ENCODE data around the gene SLC4A1AP. TPM values are rescaled to one million over a fixed set of nuclear protein-coding genes. Genes with fewer than 3 reads are reported as not detected.

SLC4A1AP gene
- polyA plus RNA-seq, 1 donor from 2014 or later, result 47.9 TPM

GRCh38 chr2:27687232-27687631 is 23.5 kb downstream of the SLC4A1AP start:
- Histone ChIP-seq H3K27me3 (ENCODE audit: insufficient read depth, low read depth, low read length) (no peaks in the 10 kb centered on the region), H3K36me3 (ENCODE audit: insufficient read depth, low read length) (peaks cover 8% of the 10 kb centered on the region)
- TF ChIP-seq SMC3 (conservative IDR thresholded peaks at IDR 0.05; ENCODE audit: poor library complexity) (no peak), TAF1 (IDR thresholded peaks at IDR 0.05; ENCODE audit: low read depth) (no peak), RAD21 (conservative IDR thresholded peaks at IDR 0.05) (no peak), EZH2 (IDR thresholded peaks at IDR 0.05; ENCODE audit: borderline replicate concordance, insufficient read depth, low read length, poor library complexity, severe bottlenecking) (no peak), POLR2AphosphoS5 (IDR thresholded peaks at IDR 0.05) (no peak)
- TF ChIP-seq, protein P1, sequence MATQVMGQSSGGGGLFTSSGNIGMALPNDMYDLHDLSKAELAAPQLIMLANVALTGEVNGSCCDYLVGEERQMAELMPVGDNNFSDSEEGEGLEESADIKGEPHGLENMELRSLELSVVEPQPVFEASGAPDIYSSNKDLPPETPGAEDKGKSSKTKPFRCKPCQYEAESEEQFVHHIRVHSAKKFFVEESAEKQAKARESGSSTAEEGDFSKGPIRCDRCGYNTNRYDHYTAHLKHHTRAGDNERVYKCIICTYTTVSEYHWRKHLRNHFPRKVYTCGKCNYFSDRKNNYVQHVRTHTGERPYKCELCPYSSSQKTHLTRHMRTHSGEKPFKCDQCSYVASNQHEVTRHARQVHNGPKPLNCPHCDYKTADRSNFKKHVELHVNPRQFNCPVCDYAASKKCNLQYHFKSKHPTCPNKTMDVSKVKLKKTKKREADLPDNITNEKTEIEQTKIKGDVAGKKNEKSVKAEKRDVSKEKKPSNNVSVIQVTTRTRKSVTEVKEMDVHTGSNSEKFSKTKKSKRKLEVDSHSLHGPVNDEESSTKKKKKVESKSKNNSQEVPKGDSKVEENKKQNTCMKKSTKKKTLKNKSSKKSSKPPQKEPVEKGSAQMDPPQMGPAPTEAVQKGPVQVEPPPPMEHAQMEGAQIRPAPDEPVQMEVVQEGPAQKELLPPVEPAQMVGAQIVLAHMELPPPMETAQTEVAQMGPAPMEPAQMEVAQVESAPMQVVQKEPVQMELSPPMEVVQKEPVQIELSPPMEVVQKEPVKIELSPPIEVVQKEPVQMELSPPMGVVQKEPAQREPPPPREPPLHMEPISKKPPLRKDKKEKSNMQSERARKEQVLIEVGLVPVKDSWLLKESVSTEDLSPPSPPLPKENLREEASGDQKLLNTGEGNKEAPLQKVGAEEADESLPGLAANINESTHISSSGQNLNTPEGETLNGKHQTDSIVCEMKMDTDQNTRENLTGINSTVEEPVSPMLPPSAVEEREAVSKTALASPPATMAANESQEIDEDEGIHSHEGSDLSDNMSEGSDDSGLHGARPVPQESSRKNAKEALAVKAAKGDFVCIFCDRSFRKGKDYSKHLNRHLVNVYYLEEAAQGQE (IDR thresholded peaks at IDR 0.05; ENCODE audit: borderline replicate concordance), result no peak
- TF ChIP-seq, protein P2, sequence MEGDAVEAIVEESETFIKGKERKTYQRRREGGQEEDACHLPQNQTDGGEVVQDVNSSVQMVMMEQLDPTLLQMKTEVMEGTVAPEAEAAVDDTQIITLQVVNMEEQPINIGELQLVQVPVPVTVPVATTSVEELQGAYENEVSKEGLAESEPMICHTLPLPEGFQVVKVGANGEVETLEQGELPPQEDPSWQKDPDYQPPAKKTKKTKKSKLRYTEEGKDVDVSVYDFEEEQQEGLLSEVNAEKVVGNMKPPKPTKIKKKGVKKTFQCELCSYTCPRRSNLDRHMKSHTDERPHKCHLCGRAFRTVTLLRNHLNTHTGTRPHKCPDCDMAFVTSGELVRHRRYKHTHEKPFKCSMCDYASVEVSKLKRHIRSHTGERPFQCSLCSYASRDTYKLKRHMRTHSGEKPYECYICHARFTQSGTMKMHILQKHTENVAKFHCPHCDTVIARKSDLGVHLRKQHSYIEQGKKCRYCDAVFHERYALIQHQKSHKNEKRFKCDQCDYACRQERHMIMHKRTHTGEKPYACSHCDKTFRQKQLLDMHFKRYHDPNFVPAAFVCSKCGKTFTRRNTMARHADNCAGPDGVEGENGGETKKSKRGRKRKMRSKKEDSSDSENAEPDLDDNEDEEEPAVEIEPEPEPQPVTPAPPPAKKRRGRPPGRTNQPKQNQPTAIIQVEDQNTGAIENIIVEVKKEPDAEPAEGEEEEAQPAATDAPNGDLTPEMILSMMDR (IDR thresholded peaks at IDR 0.05; ENCODE audit: poor library complexity, severe bottlenecking), result no peak

GRCh38 chr2:27689424-27689823 is 25.7 kb downstream of the SLC4A1AP start:
- Histone ChIP-seq H3F3A (ENCODE audit: insufficient read depth, low read length, poor library complexity, severe bottlenecking) (no peaks in the 10 kb centered on the region), H3K27ac (ENCODE audit: low read length) (no peak overlapping the region), H3K9ac (ENCODE audit: low read length) (no peak overlapping the region), H3K36me3 (ENCODE audit: insufficient read depth, low read length) (peaks cover 8% of the 10 kb centered on the region), H3K4me3 (ENCODE audit: low read length) (no peak overlapping the region), H3K9me3 (ENCODE audit: low read length) (no peaks in the 10 kb centered on the region), H3K4me2 (ENCODE audit: low read length) (no peak overlapping the region), H4K20me1 (ENCODE audit: insufficient read depth) (no peaks in the 10 kb centered on the region), H2AFZ (ENCODE audit: low read depth, low read length) (no peak overlapping the region), H3K9me2 (ENCODE audit: insufficient read depth, low read length) (no peaks in the 10 kb centered on the region), H3K79me2 (replicated peaks; ENCODE audit: insufficient read depth, low read length) (no peaks in the 10 kb centered on the region), H3K27me3 (ENCODE audit: insufficient read depth, low read depth, low read length) (no peaks in the 10 kb centered on the region)
- TF ChIP-seq TAF1 (IDR thresholded peaks at IDR 0.05; ENCODE audit: low read depth) (no peak), MXI1 (conservative IDR thresholded peaks at IDR 0.05; ENCODE audit: poor library complexity, severe bottlenecking) (no peak), EZH2 (IDR thresholded peaks at IDR 0.05; ENCODE audit: borderline replicate concordance, insufficient read depth, low read length, poor library complexity, severe bottlenecking) (no peak), RAD21 (conservative IDR thresholded peaks at IDR 0.05) (no peak), POLR2AphosphoS5 (IDR thresholded peaks at IDR 0.05) (no peak), EP300 (conservative IDR thresholded peaks at IDR 0.05; ENCODE audit: poor library complexity, severe bottlenecking) (no peak), SMC3 (conservative IDR thresholded peaks at IDR 0.05; ENCODE audit: poor library complexity) (no peak)
- TF ChIP-seq, protein P2 (IDR thresholded peaks at IDR 0.05; ENCODE audit: poor library complexity, severe bottlenecking), result no peak
- TF ChIP-seq, protein P1 (IDR thresholded peaks at IDR 0.05; ENCODE audit: borderline replicate concordance), result no peak

More at GRCh38 chr2:27687232-27687631, 23.5 kb downstream of the SLC4A1AP start:
- Histone ChIP-seq H3K79me2 (replicated peaks; ENCODE audit: insufficient read depth, low read length) (no peaks in the 10 kb centered on the region), H3K27ac (ENCODE audit: low read length) (no peak overlapping the region), H3K9me2 (ENCODE audit: insufficient read depth, low read length) (no peaks in the 10 kb centered on the region), H3K9ac (ENCODE audit: low read length) (no peak overlapping the region), H2AFZ (ENCODE audit: low read depth, low read length) (no peak overlapping the region), H3K4me3 (ENCODE audit: low read length) (no peak overlapping the region), H3F3A (ENCODE audit: insufficient read depth, low read length, poor library complexity, severe bottlenecking) (no peaks in the 10 kb centered on the region), H4K20me1 (ENCODE audit: insufficient read depth) (no peaks in the 10 kb centered on the region), H3K9me3 (ENCODE audit: low read length) (no peaks in the 10 kb centered on the region), H3K4me2 (ENCODE audit: low read length) (no peak overlapping the region)

Data from neural cell (in vitro differentiated cells).